Measurements from ENCODE around the gene DCXR. TPM values are rescaled to one million over a fixed set of nuclear protein-coding genes. Genes with fewer than 3 reads are reported as not detected.
A peak's percentile ranks its signal among the peaks of the same experiment; 100 is the strongest.

Gene DCXR
- total and polyA plus RNA-seq, 9 donors = 16.7 to 217 (median 131) TPM

DNA sequence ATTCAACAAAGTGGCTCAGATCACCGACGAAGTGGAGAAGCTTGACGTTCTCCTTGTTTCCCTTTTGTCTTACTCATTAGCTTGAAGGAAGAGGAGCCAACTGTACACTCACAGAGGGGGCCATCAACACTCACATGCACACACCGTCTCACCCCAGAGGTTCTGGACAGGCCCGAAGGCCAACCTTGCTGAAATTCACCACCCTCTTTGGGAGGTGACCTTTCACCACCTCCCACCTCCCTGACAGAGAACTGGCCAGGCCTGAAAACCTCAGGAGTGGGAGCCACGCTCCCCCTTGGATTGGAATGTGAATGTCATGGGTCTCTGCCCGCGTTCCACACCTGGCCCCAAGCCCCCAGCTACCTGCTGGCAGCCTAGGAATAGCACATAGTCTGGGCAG is 2.0 kb downstream of the DCXR start:
- H3K9me3 ChIP-seq = no peaks in the 10 kb centered on the region
- peaks cover 8% of the 10 kb centered on the region for H3K4me1 ChIP-seq (ENCODE audit: insufficient read depth)
- intact Hi-C loops (cut with DNase I) = no loop called here
- no peak overlapping the region for H3K4me3 ChIP-seq
- 76 to 88% (median 86%) methylated on average over 8 of the region's 8 CpGs for WGBS, 3 donors
- no peak for DNase-seq
- no peak overlapping the region for H3K27ac ChIP-seq
- TF ChIP-seq, protein P1, sequence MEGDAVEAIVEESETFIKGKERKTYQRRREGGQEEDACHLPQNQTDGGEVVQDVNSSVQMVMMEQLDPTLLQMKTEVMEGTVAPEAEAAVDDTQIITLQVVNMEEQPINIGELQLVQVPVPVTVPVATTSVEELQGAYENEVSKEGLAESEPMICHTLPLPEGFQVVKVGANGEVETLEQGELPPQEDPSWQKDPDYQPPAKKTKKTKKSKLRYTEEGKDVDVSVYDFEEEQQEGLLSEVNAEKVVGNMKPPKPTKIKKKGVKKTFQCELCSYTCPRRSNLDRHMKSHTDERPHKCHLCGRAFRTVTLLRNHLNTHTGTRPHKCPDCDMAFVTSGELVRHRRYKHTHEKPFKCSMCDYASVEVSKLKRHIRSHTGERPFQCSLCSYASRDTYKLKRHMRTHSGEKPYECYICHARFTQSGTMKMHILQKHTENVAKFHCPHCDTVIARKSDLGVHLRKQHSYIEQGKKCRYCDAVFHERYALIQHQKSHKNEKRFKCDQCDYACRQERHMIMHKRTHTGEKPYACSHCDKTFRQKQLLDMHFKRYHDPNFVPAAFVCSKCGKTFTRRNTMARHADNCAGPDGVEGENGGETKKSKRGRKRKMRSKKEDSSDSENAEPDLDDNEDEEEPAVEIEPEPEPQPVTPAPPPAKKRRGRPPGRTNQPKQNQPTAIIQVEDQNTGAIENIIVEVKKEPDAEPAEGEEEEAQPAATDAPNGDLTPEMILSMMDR (IDR thresholded peaks at IDR 0.05) = no peak
- no peak for TF ChIP-seq POLR2A (IDR thresholded peaks at IDR 0.05)
- TF ChIP-seq EP300 (IDR thresholded peaks at IDR 0.05) = no peak
- no peaks in the 10 kb centered on the region for H3K27me3 ChIP-seq
- no peaks in the 10 kb centered on the region for H3K36me3 ChIP-seq

DNA sequence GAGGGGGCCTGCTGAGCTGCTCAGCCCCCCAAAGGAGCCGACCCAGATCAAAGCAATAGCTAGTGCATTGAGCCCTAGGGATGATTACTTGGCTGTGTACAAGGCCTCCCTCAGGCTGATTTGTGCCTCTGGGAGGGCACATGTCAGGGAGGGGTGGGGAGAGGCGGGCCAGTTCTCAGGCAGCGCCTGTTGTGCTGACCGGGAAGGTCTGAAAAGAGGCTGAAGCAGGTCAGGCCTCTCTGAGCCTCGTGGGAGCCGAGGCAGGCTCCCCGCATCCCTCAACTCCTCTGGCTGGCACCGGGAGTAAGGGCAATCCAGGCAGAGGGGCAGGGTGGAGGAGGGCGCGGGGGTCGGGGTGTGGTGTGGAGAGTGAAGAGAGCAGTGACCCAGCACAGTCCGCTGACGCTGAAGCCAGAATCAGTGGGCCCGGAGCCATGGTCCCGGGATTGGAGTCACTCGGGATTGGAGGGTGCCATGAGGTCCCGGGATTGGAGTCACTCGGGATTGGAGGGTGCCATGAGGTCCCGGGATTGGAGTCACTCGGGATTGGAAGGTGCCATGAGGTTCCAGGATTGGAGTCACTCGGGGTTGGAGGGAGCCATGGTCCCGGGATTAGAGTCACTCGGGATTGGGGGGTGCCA is 3.0 kb downstream of the DCXR start:
- TF ChIP-seq POLR2A (IDR thresholded peaks at IDR 0.05) (no peak), EP300 (IDR thresholded peaks at IDR 0.05) (no peak)
- TF ChIP-seq, protein P1 (IDR thresholded peaks at IDR 0.05) = no peak
- intact Hi-C loops (cut with DNase I) = loop anchor here in 2 of 4 donors (5.0 kb wide), 2 partner anchors 118 to 123 kb away; no protein-coding TSS in a partner anchor
- H3K36me3 ChIP-seq = no peaks in the 10 kb centered on the region
- H3K4me3 ChIP-seq = no peak overlapping the region
- peaks cover 11% of the 10 kb centered on the region for H3K4me1 ChIP-seq (ENCODE audit: insufficient read depth)
- no peaks in the 10 kb centered on the region for H3K27me3 ChIP-seq
- no peaks in the 10 kb centered on the region for H3K9me3 ChIP-seq
- no peak overlapping the region for H3K27ac ChIP-seq
- no peak for DNase-seq
- WGBS, 3 donors = 67 to 77% (median 75%) methylated on average over 23 of the region's 23 CpGs

DNA sequence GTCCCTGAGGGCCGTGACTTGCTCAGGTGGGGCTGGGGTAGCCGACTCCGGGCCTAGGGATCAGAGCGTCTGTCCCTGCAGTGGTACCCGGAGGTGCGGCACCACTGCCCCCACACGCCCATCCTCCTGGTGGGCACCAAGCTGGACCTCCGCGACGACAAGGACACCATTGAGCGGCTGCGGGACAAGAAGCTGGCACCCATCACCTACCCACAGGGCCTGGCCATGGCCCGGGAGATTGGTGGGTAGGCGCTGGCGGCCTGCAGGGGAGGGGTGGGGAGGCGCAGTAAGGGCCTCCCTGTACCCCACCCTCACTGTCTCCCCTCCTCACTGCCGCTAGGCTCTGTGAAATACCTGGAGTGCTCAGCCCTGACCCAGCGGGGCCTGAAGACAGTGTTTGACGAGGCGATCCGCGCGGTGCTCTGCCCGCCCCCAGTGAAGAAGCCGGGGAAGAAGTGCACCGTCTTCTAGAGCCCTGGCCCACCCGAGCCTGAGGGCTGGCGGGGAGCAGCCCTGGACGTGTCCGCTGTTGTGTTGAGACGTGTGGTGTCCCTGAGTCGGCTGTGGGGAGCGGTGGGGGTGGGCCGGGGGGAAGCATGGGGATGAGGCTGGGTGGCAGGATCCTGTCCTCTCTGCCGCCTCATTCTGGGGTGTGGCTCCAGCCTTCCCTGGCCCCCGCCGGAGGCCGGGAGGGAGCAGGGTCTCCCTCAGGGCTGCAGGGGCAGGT is 4.0 kb downstream of the DCXR start:
- no peaks in the 10 kb centered on the region for H3K9me3 ChIP-seq
- no peaks in the 10 kb centered on the region for H3K36me3 ChIP-seq
- H3K27ac ChIP-seq = no peak overlapping the region
- intact Hi-C loops (cut with DNase I) = loop anchor here in 2 of 4 donors (5.0 kb wide), 2 partner anchors 119 to 124 kb away; no protein-coding TSS in a partner anchor
- H3K4me3 ChIP-seq = no peak overlapping the region
- no peak for TF ChIP-seq EP300 (IDR thresholded peaks at IDR 0.05)
- TF ChIP-seq, protein P1 (IDR thresholded peaks at IDR 0.05) = no peak
- TF ChIP-seq POLR2A (IDR thresholded peaks at IDR 0.05) = no peak
- DNase-seq = no peak
- peaks cover 11% of the 10 kb centered on the region for H3K4me1 ChIP-seq (ENCODE audit: insufficient read depth)
- WGBS, 3 donors = 90 to 92% (median 91%) methylated on average over 36 to 38 of the region's 38 CpGs
- H3K27me3 ChIP-seq = no peaks in the 10 kb centered on the region

DNA sequence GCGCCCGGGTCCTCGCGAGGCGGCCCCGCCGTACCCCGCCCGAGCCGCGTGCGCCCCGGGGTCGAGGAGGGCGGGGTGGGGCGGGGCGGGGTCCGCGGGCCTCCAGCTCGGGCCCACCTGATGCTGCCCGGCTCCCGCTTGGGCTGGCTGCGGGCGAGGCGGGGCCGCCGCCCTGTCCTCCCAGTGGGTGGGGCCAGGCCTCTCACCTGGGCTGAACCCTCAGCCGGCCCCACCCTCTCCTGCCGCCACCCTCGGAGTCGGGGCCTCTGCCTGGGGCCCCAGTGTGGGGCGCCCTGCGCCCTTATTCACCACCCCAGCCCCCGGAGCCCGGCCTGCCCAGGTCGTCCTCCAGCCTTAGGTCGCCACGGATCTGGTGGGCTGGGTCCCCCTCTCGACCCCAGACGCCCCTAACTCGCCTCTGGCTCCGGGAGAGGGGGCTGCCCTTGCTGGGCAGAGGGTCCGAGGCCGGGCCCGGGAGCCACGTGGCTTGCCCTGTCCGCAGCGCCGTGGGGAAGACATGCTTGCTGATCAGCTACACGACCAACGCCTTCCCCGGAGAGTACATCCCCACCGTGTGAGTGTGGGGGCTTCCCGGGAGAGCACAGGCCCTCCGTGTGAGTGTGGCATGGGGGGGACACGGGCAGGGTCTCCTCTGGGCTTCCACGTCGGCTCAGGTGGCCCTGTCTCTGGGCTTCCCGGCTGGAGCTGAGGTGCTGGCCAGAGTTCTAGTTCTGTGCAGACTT is 5.4 kb downstream of the DCXR start:
- Histone ChIP-seq H3K9me3 (no peaks in the 10 kb centered on the region), H3K4me1 (ENCODE audit: insufficient read depth) (peaks cover 11% of the 10 kb centered on the region), H3K36me3 (no peaks in the 10 kb centered on the region), H3K27me3 (no peaks in the 10 kb centered on the region), H3K4me3 (no peak overlapping the region), H3K27ac (no peak overlapping the region)
- no peak for DNase-seq
- TF ChIP-seq, protein P1 (IDR thresholded peaks at IDR 0.05) = peak in 1 of 3 donors; percentile 11
- no peak for TF ChIP-seq POLR2A (IDR thresholded peaks at IDR 0.05)
- WGBS, 3 donors = 6 to 12% (median 12%) methylated on average over 26 to 59 of the region's 59 CpGs
- intact Hi-C loops (cut with DNase I) = loop anchor here (2.0 to 5.0 kb wide), 4 partner anchors 120 to 125 kb away; no protein-coding TSS in a partner anchor
